OCI-LY7 (cell line): ENCODE results near the gene MBL2.

ENCODE experiments used
- EZH2phosphoT487 ChIP-seq: fragments of 200-600 bp; sonication (generic); IDR thresholded peaks from 2 replicates; pipeline ENCODE4 v1.6.1; 2018; ENCODE audit warnings: low read depth, borderline replicate concordance, mild to moderate bottlenecking, mixed run types, antibody characterized with exemption, low read length, moderate library complexity, mixed read lengths
- TF ChIP-seq, protein P1 (sequence below): fragments of 200-600 bp; sonication (generic); conservative IDR thresholded peaks from 2 replicates; pipeline ENCODE4 v1.5.1; 2014; ENCODE audit warnings: mild to moderate bottlenecking, antibody characterized with exemption, low read length, moderate library complexity, mixed read lengths

DNA sequence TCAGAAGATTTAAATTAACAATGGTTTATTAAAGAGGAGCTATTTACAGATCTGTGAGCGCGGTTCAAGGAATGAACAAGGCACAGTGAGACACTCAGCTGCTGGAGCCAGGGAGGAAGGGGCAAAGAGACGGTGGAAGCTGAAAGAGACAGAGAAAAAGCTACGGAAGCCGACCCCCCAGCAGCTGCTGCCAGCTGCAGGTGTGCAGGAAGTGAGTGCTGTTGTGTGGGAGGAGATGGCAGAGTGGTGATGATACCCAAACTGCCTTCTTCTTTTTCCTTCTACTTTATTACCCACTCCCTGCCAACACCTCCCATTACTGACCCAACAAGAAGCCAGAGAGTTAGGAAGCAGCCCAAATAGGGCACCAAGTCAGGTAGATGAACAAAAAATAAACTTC, 41.9 kb upstream of the MBL2 start:
- TF ChIP-seq, protein P1, sequence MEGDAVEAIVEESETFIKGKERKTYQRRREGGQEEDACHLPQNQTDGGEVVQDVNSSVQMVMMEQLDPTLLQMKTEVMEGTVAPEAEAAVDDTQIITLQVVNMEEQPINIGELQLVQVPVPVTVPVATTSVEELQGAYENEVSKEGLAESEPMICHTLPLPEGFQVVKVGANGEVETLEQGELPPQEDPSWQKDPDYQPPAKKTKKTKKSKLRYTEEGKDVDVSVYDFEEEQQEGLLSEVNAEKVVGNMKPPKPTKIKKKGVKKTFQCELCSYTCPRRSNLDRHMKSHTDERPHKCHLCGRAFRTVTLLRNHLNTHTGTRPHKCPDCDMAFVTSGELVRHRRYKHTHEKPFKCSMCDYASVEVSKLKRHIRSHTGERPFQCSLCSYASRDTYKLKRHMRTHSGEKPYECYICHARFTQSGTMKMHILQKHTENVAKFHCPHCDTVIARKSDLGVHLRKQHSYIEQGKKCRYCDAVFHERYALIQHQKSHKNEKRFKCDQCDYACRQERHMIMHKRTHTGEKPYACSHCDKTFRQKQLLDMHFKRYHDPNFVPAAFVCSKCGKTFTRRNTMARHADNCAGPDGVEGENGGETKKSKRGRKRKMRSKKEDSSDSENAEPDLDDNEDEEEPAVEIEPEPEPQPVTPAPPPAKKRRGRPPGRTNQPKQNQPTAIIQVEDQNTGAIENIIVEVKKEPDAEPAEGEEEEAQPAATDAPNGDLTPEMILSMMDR, result no peak
- no peak for TF ChIP-seq EZH2phosphoT487
